ENCODE results near the gene DGAT2L6.

GRCh38 chrX:70129816-70130215 lies 47.5 kb upstream of the DGAT2L6 start:
- TF ChIP-seq CTCF (IDR thresholded peaks at IDR 0.05) (no peak), POLR2A (IDR thresholded peaks at IDR 0.05) (no peak)

Data from thyroid gland (tissue), 4 donors.